ENCODE measurements around the gene MESP2.

DNA sequence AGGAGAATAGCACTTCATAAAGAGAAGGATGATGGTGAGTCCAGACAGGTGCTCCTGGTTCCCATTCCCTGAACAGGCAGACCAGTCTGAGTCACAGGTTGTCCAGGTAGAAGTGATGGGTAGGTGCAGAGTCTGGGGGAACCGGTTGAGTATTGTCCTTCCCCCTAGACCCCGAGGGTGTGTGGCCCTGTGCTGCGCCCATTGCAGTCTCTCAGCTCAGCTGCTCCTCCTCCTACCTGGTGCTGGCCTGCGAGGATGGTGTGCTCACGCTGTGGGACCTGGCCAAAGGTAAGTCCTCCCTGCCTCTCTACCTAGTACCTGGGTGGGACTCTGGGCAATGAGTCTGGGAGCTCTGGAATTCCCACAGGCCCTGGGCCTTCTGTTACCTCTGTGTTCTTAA, 44.9 kb upstream of the MESP2 start:
- TF ChIP-seq CTCF (IDR thresholded peaks at IDR 0.05; ENCODE audit: low read depth, low read length, missing input control): no peak
- TF ChIP-seq GABPA (IDR thresholded peaks at IDR 0.05 in 1 of 2, conservative IDR thresholded peaks at IDR 0.05 in 1 of 2): no peak

Measured in liver (tissue), 3 donors.